B cell (primary cell): Measurements from ENCODE around the gene MRPS22.

Experiments used
- CTCF ChIP-seq: fragments of 200-600 bp; IDR thresholded peaks from one replicate; pipeline ENCODE4 v1.8.0; 2022; ENCODE audit warnings: antibody characterized with exemption, mild to moderate bottlenecking
- EZH2 ChIP-seq: IDR thresholded peaks from 2 replicates; pipeline ENCODE4 v1.6.1; 2012; ENCODE audit warnings: borderline replicate concordance, low read depth, mild to moderate bottlenecking, moderate library complexity, low read length; ENCODE audit not compliant: insufficient read depth, poor library complexity, severe bottlenecking

GRCh38 chr3:139318431-139318816, 25.4 kb upstream of the MRPS22 start:
- no peak for TF ChIP-seq CTCF
- no peak for TF ChIP-seq EZH2
